GM21447 (cell line): ENCODE measurements around the gene PPP1R37.
"Not testable (repeated sequence)": the region's sequence is repeated elsewhere in the genome, so short reads cannot be mapped to it uniquely, and the experiment has no call there.

Source experiments
- ATAC-seq: cut with Tn5 transposase; IDR thresholded peaks from one replicate; pipeline ENCODE4 v1.9.1; 2021; ENCODE audit not compliant: unreplicated experiment

The PPP1R37 gene

DNA sequence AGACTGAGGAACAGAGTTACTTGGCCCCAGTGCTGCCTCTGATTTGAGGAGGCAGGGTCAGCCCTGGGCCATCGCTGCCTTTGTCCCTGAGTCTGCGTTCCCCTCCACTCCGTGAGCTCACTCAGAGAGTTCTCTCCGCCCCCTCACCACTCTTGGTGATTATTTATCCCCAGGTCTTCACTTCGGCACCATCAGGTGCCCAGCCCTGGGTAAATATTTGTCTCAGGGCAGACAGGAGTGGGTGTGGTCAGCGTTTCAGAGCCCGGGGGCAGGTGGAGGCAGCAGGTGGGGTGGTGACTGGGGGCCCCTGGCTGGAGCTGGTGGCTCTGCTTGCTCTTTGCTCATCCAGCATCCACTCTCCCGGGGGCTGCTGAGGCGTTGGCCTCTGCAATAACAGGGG, 20.6 kb downstream of the PPP1R37 start:
- no peak for ATAC-seq

GRCh38 chr19:45114116-45114515, 21.1 kb downstream of the PPP1R37 start:
- no peak for ATAC-seq

DNA sequence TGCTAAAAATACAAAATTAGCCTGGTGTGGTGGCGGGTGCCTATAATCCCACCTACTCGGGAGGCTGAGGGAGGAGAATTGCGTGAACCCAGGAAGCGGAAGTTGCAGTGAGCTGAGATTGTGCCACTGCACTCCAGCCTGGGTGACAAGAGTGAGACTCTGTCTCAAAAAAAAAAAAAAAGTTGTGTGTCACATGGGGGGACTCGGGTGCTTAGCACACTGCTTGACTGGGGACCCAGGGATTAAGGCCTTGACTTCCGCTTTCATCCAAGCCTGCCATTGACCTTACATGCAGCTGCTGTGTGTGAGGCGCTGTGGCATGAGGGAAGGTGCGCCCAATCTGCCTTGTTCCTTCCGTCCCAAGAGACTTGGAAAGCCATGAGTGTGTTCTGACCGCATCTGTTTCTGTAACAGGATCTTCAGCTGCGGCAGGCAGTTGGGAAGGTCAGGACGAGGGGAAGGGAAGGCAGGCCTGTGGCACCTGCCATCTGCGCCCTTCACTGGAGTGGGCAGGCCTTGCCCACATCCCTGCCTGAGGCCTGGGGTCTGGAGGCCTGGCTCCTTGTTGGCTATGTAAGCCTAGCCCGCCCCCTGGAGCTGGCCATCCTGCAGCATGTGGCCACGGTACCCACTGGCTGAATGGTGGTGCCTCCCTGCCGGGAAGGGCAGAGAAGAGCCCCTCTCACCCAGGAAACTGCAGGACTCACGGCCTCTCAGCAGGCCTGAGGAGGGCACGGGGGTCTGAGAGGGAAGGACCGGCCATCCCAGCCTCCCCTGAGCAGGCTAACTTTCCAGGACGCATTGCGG, 23.0 kb downstream of the PPP1R37 start:
- ATAC-seq = no peak

DNA sequence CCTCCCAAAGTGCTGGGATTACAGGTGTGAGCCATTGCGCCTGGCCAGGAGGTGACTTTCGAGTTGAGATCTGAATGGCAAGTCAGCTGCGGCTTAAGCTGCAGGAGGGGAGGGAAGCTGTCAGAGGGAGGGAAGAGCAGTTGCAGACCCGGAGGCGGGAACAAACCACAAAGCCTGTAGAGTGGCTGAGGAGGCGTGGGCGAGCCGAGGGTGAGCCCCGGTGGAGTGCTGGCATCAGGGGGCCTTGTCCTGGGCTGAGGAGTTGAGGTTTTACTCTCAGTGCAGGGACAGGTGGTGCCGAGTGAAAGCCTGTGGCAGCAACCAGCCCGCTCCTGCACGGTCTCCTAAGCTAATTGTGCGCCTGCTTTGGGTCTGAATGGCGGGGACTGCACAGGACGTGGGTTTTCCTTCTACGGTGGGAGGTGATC, 24.2 kb downstream of the PPP1R37 start:
- peak; percentile 43 for ATAC-seq

GRCh38 chr19:45117671-45118070, 24.7 kb downstream of the PPP1R37 start:
- no peak for ATAC-seq

DNA sequence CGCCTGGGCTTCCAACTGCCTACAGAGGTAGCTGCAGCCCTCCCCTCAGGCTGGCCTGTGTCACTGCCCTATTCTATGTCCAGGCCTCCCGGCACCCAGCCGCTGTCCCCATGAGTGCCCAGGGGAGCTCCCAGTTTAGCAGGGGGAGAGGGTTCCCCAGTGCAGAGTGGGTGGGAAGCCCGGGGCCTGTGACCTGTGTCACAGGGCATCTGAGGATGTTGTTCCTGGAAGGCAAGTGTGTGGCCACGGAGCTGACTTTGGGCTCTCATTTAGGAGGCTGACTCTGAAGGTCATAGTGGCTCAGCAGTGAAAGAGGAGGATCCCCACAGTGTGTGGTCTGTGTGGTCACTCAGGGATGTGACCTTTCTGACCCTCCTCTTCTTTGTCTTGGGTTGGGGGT, 25.1 kb downstream of the PPP1R37 start:
- ATAC-seq = no peak

DNA sequence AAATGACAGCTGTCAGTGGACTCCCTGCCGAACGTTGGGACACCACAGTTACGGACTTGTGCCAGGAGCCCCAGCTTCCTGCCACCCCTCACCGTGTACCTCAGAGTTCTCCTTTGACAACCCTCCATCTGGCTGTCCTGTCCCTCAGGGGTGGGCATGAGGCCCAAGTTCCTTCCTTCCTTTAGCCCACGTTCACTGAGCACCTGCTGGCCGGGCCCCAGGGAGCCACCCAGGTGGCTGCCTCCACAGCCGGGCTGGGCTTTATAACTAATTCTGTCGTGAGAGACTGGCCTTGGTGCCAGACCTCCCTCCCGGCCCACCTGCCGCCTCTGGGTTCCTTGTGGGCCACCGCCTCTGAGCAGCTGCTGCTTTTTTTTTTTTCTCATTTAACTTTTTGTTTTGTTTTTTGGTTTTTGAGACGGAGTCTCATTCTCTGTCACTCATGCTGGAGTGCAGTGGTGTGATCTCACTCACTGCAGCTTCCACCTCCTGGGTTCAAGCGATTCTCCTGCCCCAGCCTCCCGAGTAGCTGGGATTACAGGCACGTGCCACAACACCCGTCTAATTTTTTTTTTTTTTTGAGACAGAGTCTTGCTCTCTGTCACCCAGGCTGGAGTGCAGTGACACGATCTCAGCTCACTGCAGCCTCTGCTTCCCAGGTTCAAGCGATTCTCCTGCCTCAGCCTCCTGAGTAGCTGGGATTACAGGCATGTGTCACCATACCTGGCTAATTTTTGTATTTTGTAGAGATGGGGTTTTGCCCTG, 25.8 kb downstream of the PPP1R37 start:
- ATAC-seq = not testable (repeated sequence)

- no peak for ATAC-seq
Observed at GRCh38 chr19:45119582-45119981, 26.6 kb downstream of the PPP1R37 start.

DNA sequence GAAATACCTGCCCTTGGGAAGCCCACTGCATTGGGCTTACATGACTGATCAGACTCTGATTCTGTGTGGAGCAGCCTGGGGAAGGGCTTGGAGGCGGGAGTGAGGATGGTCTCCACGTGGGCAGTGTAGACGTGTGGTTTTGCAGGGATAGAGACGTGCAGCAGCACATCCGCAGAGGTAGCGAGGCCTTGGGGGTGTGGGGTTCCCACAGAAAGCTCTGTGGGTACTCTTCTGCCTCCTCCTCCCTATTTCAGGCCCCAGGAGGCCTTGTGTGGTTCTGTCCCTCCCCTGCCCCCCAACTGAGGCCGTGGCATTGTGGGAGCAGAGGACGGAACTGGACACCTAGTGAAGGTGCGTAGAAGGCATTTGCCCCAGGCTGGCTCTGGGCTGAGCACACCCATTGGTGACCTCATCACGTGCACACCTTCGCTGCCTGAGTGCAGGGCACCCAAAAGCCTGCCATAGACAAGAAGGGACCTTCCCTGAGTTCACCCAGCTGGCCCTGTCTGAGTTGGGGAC, 28.9 kb downstream of the PPP1R37 start:
- no peak for ATAC-seq

DNA sequence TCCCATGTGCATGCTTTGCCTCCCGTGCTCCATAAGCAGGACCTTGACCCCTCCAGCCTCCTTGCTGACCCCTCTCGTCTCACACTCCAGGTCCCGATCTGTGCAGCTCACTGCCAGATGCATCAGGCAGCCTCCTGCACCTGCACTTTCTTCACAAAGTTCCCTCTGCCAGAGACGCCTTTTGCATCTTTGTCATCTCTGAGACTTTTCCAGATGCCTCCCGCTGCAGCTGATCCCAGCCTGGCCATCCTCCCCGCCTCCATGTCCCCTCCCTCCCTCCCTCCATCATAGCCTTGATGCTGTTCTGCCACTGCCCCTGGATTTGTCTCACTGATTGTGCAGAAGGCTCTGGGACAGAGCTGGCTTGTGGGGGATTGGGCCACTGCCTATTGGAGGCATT, 29.9 kb downstream of the PPP1R37 start:
- no peak for ATAC-seq

- ATAC-seq = no peak
Observed at GRCh38 chr19:45123440-45123850, 30.5 kb downstream of the PPP1R37 start.

- no peak for ATAC-seq
Observed at GRCh38 chr19:45124021-45124420, 31.0 kb downstream of the PPP1R37 start.

GRCh38 chr19:45125360-45125759, 32.4 kb downstream of the PPP1R37 start:
- ATAC-seq = no peak

GRCh38 chr19:45125975-45126493, 33.1 kb downstream of the PPP1R37 start:
- ATAC-seq = no peak

DNA sequence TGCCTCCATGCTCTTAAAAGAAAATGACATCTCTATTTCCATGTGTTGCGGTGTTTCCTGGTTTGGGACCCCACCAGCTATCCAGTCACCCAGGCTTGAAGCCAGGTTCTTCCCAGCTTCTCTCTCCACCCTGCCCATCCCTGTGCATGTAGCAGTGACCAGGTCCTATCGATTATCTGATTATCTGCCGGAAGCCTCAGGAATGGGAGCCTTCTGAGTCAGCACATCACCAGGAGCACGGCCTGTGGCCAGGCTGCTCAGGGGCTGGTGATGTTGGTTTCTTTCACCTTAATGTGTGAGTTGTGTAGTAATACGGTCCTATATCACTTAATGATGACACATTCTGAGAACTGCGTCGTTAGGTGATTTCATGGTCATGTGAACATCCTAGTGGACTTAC, 33.7 kb downstream of the PPP1R37 start:
- no peak for ATAC-seq

- ATAC-seq = no peak
Observed at GRCh38 chr19:45128146-45128545, 35.2 kb downstream of the PPP1R37 start.

- ATAC-seq = no peak
Observed at GRCh38 chr19:45128806-45129205, 35.8 kb downstream of the PPP1R37 start.

DNA sequence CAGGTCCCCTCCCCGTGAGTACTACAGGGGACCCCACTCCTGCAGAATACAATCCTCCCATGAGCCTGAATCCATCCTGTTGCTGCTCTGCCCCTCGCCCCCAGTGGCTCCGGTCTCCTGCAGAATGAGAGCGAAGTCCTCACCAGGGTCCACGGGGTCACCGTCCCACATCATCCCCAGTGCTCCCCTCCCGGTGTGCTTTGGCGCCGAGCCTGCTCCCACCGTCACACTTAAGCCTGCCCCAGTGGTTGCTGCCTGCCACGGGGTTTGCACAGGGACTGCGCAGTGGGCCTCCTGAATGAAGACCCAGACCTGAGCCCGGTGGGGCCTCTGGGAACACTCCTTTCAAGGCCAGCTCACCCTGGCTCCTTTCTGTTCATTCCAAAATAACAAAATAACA, 37.3 kb downstream of the PPP1R37 start:
- ATAC-seq = no peak

DNA sequence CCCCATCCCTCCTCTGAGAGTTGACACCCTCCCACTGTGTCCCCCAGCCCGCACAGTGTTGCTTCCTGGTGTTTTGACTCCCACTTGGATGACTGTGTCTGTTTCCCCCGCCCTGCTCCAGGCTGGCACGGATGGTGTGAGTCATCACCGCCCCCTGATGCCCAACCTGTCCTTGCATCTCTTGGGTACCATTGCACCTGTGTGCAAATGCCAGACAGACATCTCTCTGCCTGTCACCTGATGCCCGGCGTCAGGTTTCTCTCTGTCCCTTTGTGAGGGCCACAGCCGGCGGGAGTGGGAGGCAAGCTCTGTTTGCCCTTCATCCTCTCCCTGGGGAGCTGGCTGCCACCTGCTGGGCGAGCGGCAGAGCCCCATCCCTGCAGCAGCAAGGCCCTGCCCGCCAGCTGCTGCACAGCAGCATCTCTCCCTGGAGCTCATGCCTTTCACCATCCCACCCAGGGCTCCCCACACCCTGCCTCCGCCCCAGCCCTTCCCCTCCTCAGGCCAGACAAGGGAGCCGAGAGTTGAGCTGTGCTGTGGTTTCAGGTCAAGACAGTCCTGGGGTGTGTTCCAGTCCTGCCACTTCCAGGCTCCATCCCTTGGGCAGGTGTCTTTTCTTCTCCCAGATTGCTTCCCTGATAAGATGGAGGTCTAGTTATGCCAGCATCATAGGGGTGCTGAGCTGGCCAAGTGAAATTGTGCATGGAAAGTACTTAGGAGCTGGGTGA, 38.1 kb downstream of the PPP1R37 start:
- ATAC-seq = no peak

- ATAC-seq = no peak
Observed at GRCh38 chr19:45133661-45134060, 40.7 kb downstream of the PPP1R37 start.
